H1 (cell line): ENCODE results near the gene SNAPC1. TPM values are rescaled to one million over a fixed set of nuclear protein-coding genes. Genes with fewer than 3 reads are reported as not detected.

Experiments
- CTCF ChIA-PET: fragments of 300-600 bp; sonication (Branson Sonifier 250); formaldehyde crosslinking; loops from one replicate; lab custom pipeline; 2021; ENCODE audit not compliant: partially characterized antibody; lab: Charles Lee
- POLR2A ChIA-PET: fragments of 300-600 bp; sonication (Branson Sonifier 250); formaldehyde crosslinking; loops from one replicate; lab custom pipeline; 2021; ENCODE audit warnings: inconsistent platforms; ENCODE audit not compliant: partially characterized antibody; lab: Charles Lee
- DNase-seq, 2 experiments: peaks; one replicate each; pipeline versions ENCODE4 v3.0.0 to v3.0.0-alpha.2; 2010 to 2022; ENCODE audit warnings: low spot score in 2 of 2, low read depth in 1 of 2, mixed read lengths in 1 of 2
- FAIRE-seq: peaks from 2 replicates; lab custom pipeline; 2011; peaks lifted over from hg19 to GRCh38; lab: Jason Lieb, UNC
- H2AFZ ChIP-seq: 2 replicates; pipeline ENCODE4 v1.8.1; 2012; ENCODE audit warnings: low read length, inconsistent platforms
- H2AK5ac ChIP-seq: 2 replicates; pipeline ENCODE4 v1.6.1; 2013; ENCODE audit warnings: low read depth, low read length
- H2BK120ac ChIP-seq: replicated peaks from 2 replicates; pipeline ENCODE3; 2013; ENCODE audit warnings: low read depth, low read length, inconsistent platforms
- H2BK12ac ChIP-seq: 2 replicates; pipeline ENCODE4 v1.6.1; 2013; ENCODE audit warnings: low read depth, low read length
- H2BK15ac ChIP-seq: 2 replicates; pipeline ENCODE4 v1.6.1; 2013; ENCODE audit warnings: low read length
- H2BK20ac ChIP-seq: 2 replicates; pipeline ENCODE4 v1.6.1; 2013; ENCODE audit warnings: low read length
- H2BK5ac ChIP-seq: 2 replicates; pipeline ENCODE4 v1.6.1; 2013; ENCODE audit warnings: low read depth, low read length
- H3K14ac ChIP-seq: 2 replicates; pipeline ENCODE4 v1.6.1; 2013; ENCODE audit warnings: inconsistent platforms; ENCODE audit not compliant: insufficient read length
- H3K18ac ChIP-seq: 2 replicates; pipeline ENCODE4 v1.6.1; 2013; ENCODE audit warnings: low read length; ENCODE audit errors: extremely low read depth
- H3K23ac ChIP-seq: 2 replicates; pipeline ENCODE4 v1.6.1; 2013; ENCODE audit warnings: inconsistent platforms; ENCODE audit not compliant: insufficient read length
- H3K23me2 ChIP-seq: 2 replicates; pipeline ENCODE4 v1.6.1; 2013; ENCODE audit warnings: low read depth, low read length
- H3K27ac ChIP-seq: 2 replicates; pipeline ENCODE4 v1.6.1; 2011; ENCODE audit warnings: low read depth, low read length, inconsistent platforms
- H3K27me3 ChIP-seq, 4 experiments: replicated peaks in 1 of 4; 1 replicate in 1 of 4; 2 replicates in 3 of 4; pipeline versions ENCODE4 v1.6.1 to v1.8.1; 2011 to 2013; ENCODE audit warnings: low read length in 3 of 4, mild to moderate bottlenecking in 3 of 4, inconsistent platforms in 2 of 4, mixed read lengths in 2 of 4, moderate library complexity in 1 of 4; ENCODE audit not compliant: control insufficient read depth in 3 of 4, insufficient read depth in 3 of 4; ENCODE audit errors: extremely low read depth in 1 of 4
- H3K36me3 ChIP-seq, 4 experiments: 2 replicates each; pipeline versions ENCODE4 v1.6.1 to v1.8.1; 2011 to 2013; ENCODE audit warnings: mild to moderate bottlenecking in 4 of 4, low read length in 3 of 4, moderate library complexity in 2 of 4, control low read depth in 1 of 4, inconsistent platforms in 1 of 4; ENCODE audit not compliant: insufficient read depth in 4 of 4, control insufficient read depth in 2 of 4
- H3K4ac ChIP-seq: replicated peaks from 2 replicates; pipeline ENCODE3; 2013; ENCODE audit warnings: low read length, low read depth, mixed read lengths, inconsistent platforms; ENCODE audit not compliant: insufficient read length
- H3K4me1 ChIP-seq, 4 experiments: replicated peaks in 1 of 4; 1 replicate in 1 of 4; 2 replicates in 3 of 4; pipeline versions ENCODE4 v1.6.1 to v1.8.1; 2011 to 2013; ENCODE audit warnings: low read length in 3 of 4, inconsistent platforms in 2 of 4, mixed read lengths in 1 of 4; ENCODE audit not compliant: insufficient read depth in 4 of 4, control insufficient read depth in 3 of 4
- H3K4me2 ChIP-seq, 2 experiments: 2 replicates each; pipeline versions ENCODE4 v1.6.1 to v1.8.1; 2011 to 2013; ENCODE audit warnings: low read depth in 2 of 2, low read length in 2 of 2, control low read depth in 1 of 2, inconsistent platforms in 1 of 2, mild to moderate bottlenecking in 1 of 2; ENCODE audit not compliant: insufficient read depth in 1 of 2
- H3K4me3 ChIP-seq, 4 experiments: fragments of 200-600, 300-600 bp in 1 of 4; sonication (generic), shearing (Covaris generic), sonication (Bioruptor Twin) in 1 of 4; 2 replicates each; pipeline versions ENCODE4 v1.5.1 to v1.8.1; 2011 to 2016; ENCODE audit warnings: low read length in 4 of 4, low read depth in 3 of 4, control low read depth in 2 of 4, inconsistent platforms in 2 of 4, mild to moderate bottlenecking in 2 of 4, mixed read lengths in 1 of 4, moderate library complexity in 1 of 4; ENCODE audit not compliant: insufficient read depth in 2 of 4; ENCODE audit errors: extremely low read depth in 1 of 4
- H3K56ac ChIP-seq: replicated peaks from 2 replicates; pipeline ENCODE3; 2013; ENCODE audit warnings: low read depth, mild to moderate bottlenecking, mixed read lengths, low read length, inconsistent platforms; ENCODE audit not compliant: insufficient read length
- H3K79me1 ChIP-seq: 2 replicates; pipeline ENCODE4 v1.6.1; 2013; ENCODE audit warnings: low read depth, low read length, control low read depth
- H3K79me2 ChIP-seq, 2 experiments: 2 replicates each; pipeline versions ENCODE4 v1.6.1 to v1.8.1; 2012 to 2013; ENCODE audit warnings: low read length in 2 of 2, mild to moderate bottlenecking in 2 of 2, inconsistent platforms in 1 of 2; ENCODE audit not compliant: insufficient read depth in 2 of 2, control insufficient read depth in 1 of 2
- H3K9ac ChIP-seq, 4 experiments: replicated peaks in 1 of 4; 1 replicate in 1 of 4; 2 replicates in 3 of 4; pipeline versions ENCODE4 v1.6.1 to v1.8.1; 2011 to 2013; ENCODE audit warnings: low read depth in 3 of 4, low read length in 3 of 4, control low read depth in 2 of 4, mild to moderate bottlenecking in 2 of 4, moderate library complexity in 2 of 4, inconsistent platforms in 1 of 4; ENCODE audit errors: extremely low read depth in 1 of 4
- H3K9me3 ChIP-seq, 2 experiments: 2 replicates each; pipeline versions ENCODE4 v1.6.1 to v1.8.1; 2012 to 2013; ENCODE audit warnings: mild to moderate bottlenecking in 2 of 2, moderate library complexity in 2 of 2, control low read depth in 1 of 2, inconsistent platforms in 1 of 2, low read depth in 1 of 2, low read length in 1 of 2, mixed read lengths in 1 of 2; ENCODE audit not compliant: insufficient read depth in 2 of 2
- H4K20me1 ChIP-seq, 2 experiments: replicated peaks in 1 of 2; 2 replicates each; pipeline versions ENCODE3 to v1.8.1; 2011 to 2013; ENCODE audit warnings: inconsistent platforms in 2 of 2, low read length in 2 of 2, mild to moderate bottlenecking in 1 of 2; ENCODE audit not compliant: insufficient read depth in 2 of 2, control insufficient read depth in 1 of 2
- H4K5ac ChIP-seq: 2 replicates; pipeline ENCODE4 v1.6.1; 2013; ENCODE audit warnings: low read length, low read depth, mixed read lengths, inconsistent platforms; ENCODE audit not compliant: insufficient read length
- H4K8ac ChIP-seq: 2 replicates; pipeline ENCODE4 v1.8.0; 2013; ENCODE audit warnings: mild to moderate bottlenecking, moderate library complexity, low read length, inconsistent platforms; ENCODE audit not compliant: insufficient read depth; ENCODE audit errors: extremely low read depth
- H4K91ac ChIP-seq: replicated peaks from 2 replicates; pipeline ENCODE3; 2013; ENCODE audit warnings: low read length, mixed read lengths, inconsistent platforms; ENCODE audit not compliant: insufficient read length
- BACH1 ChIP-seq: IDR thresholded peaks from 2 replicates; pipeline ENCODE4 v1.6.1; 2012; ENCODE audit warnings: low read length, improper control_type of control experiment
- CREB1 ChIP-seq: IDR thresholded peaks from 2 replicates; pipeline ENCODE4 v1.6.1; 2012; ENCODE audit warnings: inconsistent platforms
- EP300 ChIP-seq, 2 experiments: IDR thresholded peaks; 1 replicate in 1 of 2; 2 replicates in 1 of 2; pipeline ENCODE4 v1.6.1; 2011 to 2012; ENCODE audit warnings: low read depth in 2 of 2, low read length in 2 of 2, mild to moderate bottlenecking in 2 of 2, borderline replicate concordance in 1 of 2, inconsistent platforms in 1 of 2, moderate library complexity in 1 of 2
- HDAC2 ChIP-seq, 2 experiments: fragments of 300-600 bp in 1 of 2; sonication (generic) in 1 of 2; IDR thresholded peaks; 2 replicates each; pipeline ENCODE4 v1.6.1; 2011 to 2012; ENCODE audit warnings: low read depth in 2 of 2, low read length in 2 of 2, mild to moderate bottlenecking in 2 of 2, moderate library complexity in 2 of 2, borderline replicate concordance in 1 of 2, inconsistent platforms in 1 of 2
- JUND ChIP-seq: IDR thresholded peaks from 2 replicates; pipeline ENCODE4 v1.6.1; 2011; ENCODE audit warnings: mild to moderate bottlenecking, improper control_type of control experiment, low read length
- PHF8 ChIP-seq: fragments of 200-600 bp; sonication (generic); conservative IDR thresholded peaks from 2 replicates; pipeline ENCODE4 v1.7.1; 2012; ENCODE audit warnings: low read depth, mild to moderate bottlenecking, inconsistent platforms, low read length, moderate library complexity
- POLR2AphosphoS5 ChIP-seq: IDR thresholded peaks from 2 replicates; pipeline ENCODE4 v1.6.1; 2011; ENCODE audit warnings: low read depth, low read length
- POU5F1 ChIP-seq: IDR thresholded peaks from 2 replicates; pipeline ENCODE4 v1.6.1; 2011; ENCODE audit warnings: low read depth, mild to moderate bottlenecking, low read length, moderate library complexity
- SP4 ChIP-seq: IDR thresholded peaks from 2 replicates; pipeline ENCODE4 v1.6.1; 2012; ENCODE audit warnings: low read length, inconsistent platforms
- TAF1 ChIP-seq: IDR thresholded peaks from 2 replicates; pipeline ENCODE4 v1.6.1; 2011; ENCODE audit warnings: mild to moderate bottlenecking, low read depth, low read length
- YY1 ChIP-seq: IDR thresholded peaks from 2 replicates; pipeline ENCODE4 v1.6.1; 2011; ENCODE audit warnings: low read depth, mild to moderate bottlenecking, low read length
- WGBS, 2 experiments: shearing (Covaris generic) in 1 of 2; methylation state at CpG; one replicate each; pipeline versions ENCODE4 v1.1.6 to v1.1.7; 2013 to 2015; ENCODE audit warnings: low lambda C conversion rate in 2 of 2, mixed read lengths in 2 of 2, inconsistent platforms in 1 of 2, low coverage in 1 of 2, missing lambda C conversion rate in 1 of 2; ENCODE audit not compliant: insufficient replicate concordance in 2 of 2, insufficient coverage in 1 of 2, insufficient read length in 1 of 2; ENCODE audit errors: extremely low coverage in 1 of 2, missing lambda C conversion rate in 1 of 2; 5-methylcytosine and 5-hydroxymethylcytosine counted together
- polyA plus RNA-seq, 7 experiments: library from polyadenylated mRNA; depleted of rRNA in 3 of 7; stranded (reverse) in 5 of 7; unstranded in 2 of 7; fragments of >200 nt in 5 of 7; fragments of 200-250 nt in 2 of 7; gene quantifications; 1 replicate in 5 of 7; 2 replicates in 1 of 7; 4 replicates in 1 of 7; pipeline versions ENCODE4 v1.2.1 to v1.2.3, GENCODE V29; 2011 to 2013; ENCODE audit warnings: missing spikeins in 2 of 7, mixed read lengths in 2 of 7
- total RNA-seq: library from RNA; stranded (reverse); fragmentation: NEBNext Ultra II Directional; extraction: Animal tissue kit (Norgen Biotek cat#: 25700); gene quantifications from 2 replicates; pipeline ENCODE4 v1.2.1, GENCODE V29; 2021

The SNAPC1 gene
- total and polyA plus RNA-seq, 2 of the 8 experiments (the other 6 are each of a cell fraction or from before 2014, with no cell fraction given): 5.8 to 11.1 TPM

DNA sequence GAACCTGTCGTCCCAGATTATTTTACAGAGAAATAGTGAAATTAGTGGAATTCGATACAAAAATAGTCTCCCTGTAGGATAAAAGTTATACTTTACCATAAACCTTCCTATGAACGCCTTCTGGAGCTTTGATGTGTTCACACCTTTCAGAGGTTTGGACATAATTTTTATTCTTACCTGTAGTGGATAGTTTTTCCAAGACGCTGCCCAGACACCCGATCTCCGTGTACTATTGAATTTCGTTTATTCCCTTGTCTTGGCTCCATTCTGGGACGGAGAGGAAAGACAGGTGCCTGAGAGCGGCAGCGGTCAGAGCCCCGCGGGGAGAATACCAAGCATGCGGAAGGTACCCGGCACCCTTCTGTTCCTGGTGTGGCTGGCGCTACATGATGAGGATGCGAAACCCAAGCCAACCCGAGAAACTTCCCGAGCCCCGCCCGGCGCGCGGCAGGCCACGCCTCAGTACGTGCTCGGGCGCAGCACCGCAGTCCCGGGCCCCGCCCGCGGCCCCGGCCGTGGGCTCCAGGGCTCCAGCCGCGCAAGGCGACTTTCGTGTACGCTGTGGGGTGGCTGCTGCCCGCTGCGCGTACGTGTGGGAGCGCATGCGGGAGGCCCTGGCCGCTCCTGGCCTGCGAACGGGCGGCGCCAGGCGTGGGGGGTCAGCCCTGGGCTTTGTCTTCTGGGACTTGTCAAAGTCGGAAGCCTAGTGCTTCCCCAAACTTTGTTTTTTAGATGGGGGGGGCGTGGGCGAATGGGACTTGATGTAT is 11.3 kb upstream of the SNAPC1 start:
- no peaks in the 10 kb centered on the region for H3K79me1 ChIP-seq
- no peak overlapping the region for H3K14ac ChIP-seq
- peak overlapping the region; percentile 32; the same call in 1 of the 2 replicates for H3K27ac ChIP-seq
- H3K9me3 ChIP-seq: no peaks in the 10 kb centered on the region
- no peak overlapping the region for H4K91ac ChIP-seq
- no peak overlapping the region for H3K23ac ChIP-seq
- peak; percentile 74 for FAIRE-seq
- peak overlapping the region; percentile 68 to 71 for H3K4me2 ChIP-seq
- H3K36me3 ChIP-seq: peaks cover 3 to 21% (median 11%) of the 10 kb centered on the region in 4 experiments; a peak in 5 of 8 replicates
- H2BK20ac ChIP-seq: no peak overlapping the region
- peak overlapping the region; percentile 21; the same call in 1 of the 2 replicates for H3K18ac ChIP-seq
- 6% methylated on average over 53 of the region's 54 CpGs; no CpG with 5 or more reads in 1 of the 2 experiments for WGBS, 2 experiments
- H2AK5ac ChIP-seq: no peak overlapping the region
- H2AFZ ChIP-seq: no peak overlapping the region
- H3K23me2 ChIP-seq: no peaks in the 10 kb centered on the region; the same call in 1 of the 2 replicates
- H3K9ac ChIP-seq: no peak overlapping the region; a peak in 3 of 7 replicates
- H3K56ac ChIP-seq: no peak overlapping the region
- ChIA-PET CTCF (interaction anchor here (3.4 to 3.5 kb wide), 2 partner anchors 13 to 87 kb away, joined by 12 to 25 read pairs; partner anchors contain the start of gene SNAPC1), POLR2A (interaction anchor here (1.0 to 6.7 kb wide), 5 partner anchors 9 to 281 kb away, joined by 4 to 67 read pairs (median 7); partner anchors contain the start of genes HIF1A and SNAPC1)
- H4K20me1 ChIP-seq: no peaks in the 10 kb centered on the region
- peaks cover 0 to 5% (median 4%) of the 10 kb centered on the region in 4 experiments; a peak in 2 of 7 replicates for H3K4me1 ChIP-seq
- DNase-seq: peak; percentile 53 to 87
- peak overlapping the region; percentile 41 to 66 (median 45) for H3K4me3 ChIP-seq
- no peak overlapping the region for H4K5ac ChIP-seq
- peak overlapping the region; percentile 86 for H3K4ac ChIP-seq
- no peak overlapping the region for H2BK12ac ChIP-seq
- H3K79me2 ChIP-seq: peaks cover 0 to 8% of the 10 kb centered on the region in 2 experiments; a peak in 1 of 4 replicates
- H2BK15ac ChIP-seq: no peak overlapping the region
- H4K8ac ChIP-seq: peak overlapping the region; percentile 89; the same call in 1 of the 2 replicates
- no peaks in the 10 kb centered on the region for H3K27me3 ChIP-seq
- no peak overlapping the region for H2BK120ac ChIP-seq
- peak overlapping the region; percentile 49; the same call in 1 of the 2 replicates for H2BK5ac ChIP-seq
- TF ChIP-seq HDAC2 (IDR thresholded peaks at IDR 0.05; ENCODE audit: borderline replicate concordance in 1 of 2, low read depth in 2 of 2, low read length in 2 of 2) (peak; percentile 41 to 77; a peak in 1 of 4 replicates), JUND (0 out of 2 replicates have a peak, but pooled peaks have one; percentile 11), SP4 (0 out of 2 replicates have a peak, but pooled peaks have one; percentile 21), TAF1 (peak; percentile 43; the same call in 1 of the 2 replicates), CREB1 (peak; percentile 86), YY1 (0 out of 2 replicates have a peak, but pooled peaks have one; percentile 24), EP300 (IDR thresholded peaks at IDR 0.05; ENCODE audit: borderline replicate concordance in 1 of 2, low read depth in 2 of 2, low read length in 2 of 2) (peak in 1 of 2 experiments; percentile 58; a peak in 1 of 3 replicates), BACH1 (0 out of 2 replicates have a peak, but pooled peaks have one; percentile 22), POLR2AphosphoS5 (peak; percentile 65; the same call in 1 of the 2 replicates), PHF8 (peak; percentile 54; the same call in 1 of the 2 replicates), POU5F1 (no peak)
